WTC11 (cell line): ENCODE results near the gene DUSP9. TPM values are rescaled to one million over a fixed set of nuclear protein-coding genes. Genes with fewer than 3 reads are reported as not detected.
A peak's percentile ranks its signal among the peaks of the same experiment; 100 is the strongest.

ENCODE experiments used
- ATAC-seq: fragments of 200-7000 bp; cut with Tn5 transposase; 2 replicates; pipeline ENCODE4 v1.10.0; 2021; ENCODE audit warnings: mild to moderate bottlenecking, moderate library complexity
- CTCF ChIA-PET: fragments of 300-600 bp; sonication (Branson Sonifier 250); formaldehyde crosslinking; loops from one replicate; lab custom pipeline; 2021; ENCODE audit warnings: antibody characterized with exemption; lab: Charles Lee
- POLR2A ChIA-PET: fragments of 350-600 bp; sonication (Branson Sonifier 250); formaldehyde crosslinking; loops from one replicate; lab custom pipeline; 2021; ENCODE audit warnings: antibody characterized with exemption; lab: Charles Lee
- DNase-seq: peaks from one replicate; pipeline ENCODE4 v3.0.0; 2021; ENCODE audit warnings: low spot score
- H3K27ac Mint-ChIP-seq: 2 replicates; pipeline ENCODE4 v1.8.0; 2021; ENCODE audit warnings: mixed read lengths
- H3K27me3 Mint-ChIP-seq: 2 replicates; pipeline ENCODE4 v1.8.0; 2021; ENCODE audit warnings: low read depth, mild to moderate bottlenecking, moderate library complexity, mixed read lengths
- H3K36me3 Mint-ChIP-seq: 2 replicates; pipeline ENCODE4 v1.8.0; 2021; ENCODE audit warnings: mixed read lengths
- H3K4me1 Mint-ChIP-seq: 2 replicates; pipeline ENCODE4 v1.8.0; 2022; ENCODE audit warnings: mixed read lengths
- H3K4me3 Mint-ChIP-seq: 2 replicates; pipeline ENCODE4 v1.8.0; 2021; ENCODE audit warnings: mild to moderate bottlenecking, moderate library complexity, mixed read lengths
- H3K9me3 Mint-ChIP-seq: 2 replicates; pipeline ENCODE4 v1.8.0; 2021; ENCODE audit warnings: mixed read lengths
- AR ChIP-seq: fragments of 250-450 bp; sonication (Bioruptor Pico); IDR thresholded peaks from 2 replicates; pipeline ENCODE4 v1.9.0; 2021; ENCODE audit warnings: mild to moderate bottlenecking
- CTCF ChIP-seq: fragments of 200-600 bp; IDR thresholded peaks from 2 replicates; pipeline ENCODE4 v1.8.0; 2022; ENCODE audit warnings: antibody characterized with exemption
- E2F1 ChIP-seq: sonication (generic); formaldehyde crosslinking; IDR thresholded peaks from 2 replicates; pipeline ENCODE4 v1.8.0; 2022; ENCODE audit warnings: mild to moderate bottlenecking, missing genetic modification reagents
- FOXK1 ChIP-seq: sonication (generic); formaldehyde crosslinking; IDR thresholded peaks from 2 replicates; pipeline ENCODE4 v1.8.0; 2022; ENCODE audit warnings: mild to moderate bottlenecking, moderate library complexity, missing genetic modification reagents
- JUN ChIP-seq: sonication (generic); formaldehyde crosslinking; IDR thresholded peaks from 2 replicates; pipeline ENCODE4 v1.8.0; 2023; ENCODE audit warnings: mild to moderate bottlenecking, missing genetic modification reagents
- MYBL2 ChIP-seq: sonication (generic); formaldehyde crosslinking; IDR thresholded peaks from 2 replicates; pipeline ENCODE4 v1.8.1; 2023; ENCODE audit warnings: mild to moderate bottlenecking, moderate library complexity, missing genetic modification reagents
- NR3C1 ChIP-seq: sonication (generic); formaldehyde crosslinking; conservative IDR thresholded peaks from 2 replicates; pipeline ENCODE4 v1.8.1; 2023; ENCODE audit warnings: low read depth, mild to moderate bottlenecking, missing genetic modification reagents
- SMAD3 ChIP-seq: sonication (generic); formaldehyde crosslinking; IDR thresholded peaks from 2 replicates; pipeline ENCODE4 v1.8.0; 2022; ENCODE audit warnings: missing genetic modification reagents, mild to moderate bottlenecking, borderline replicate concordance
- USF1 ChIP-seq: sonication (generic); formaldehyde crosslinking; IDR thresholded peaks from 2 replicates; pipeline ENCODE4 v1.8.0; 2022; ENCODE audit warnings: mild to moderate bottlenecking, missing genetic modification reagents
- USF2 ChIP-seq: sonication (generic); formaldehyde crosslinking; IDR thresholded peaks from 2 replicates; pipeline ENCODE4 v1.8.1; 2023; ENCODE audit warnings: mild to moderate bottlenecking, missing genetic modification reagents, moderate library complexity
- ZMAT4 ChIP-seq: fragments of 250-450 bp; sonication (Bioruptor Pico); IDR thresholded peaks from 2 replicates; pipeline ENCODE4 v1.9.0; 2021; ENCODE audit warnings: mild to moderate bottlenecking
- ZNF138 ChIP-seq: sonication (generic); formaldehyde crosslinking; conservative IDR thresholded peaks from 2 replicates; pipeline ENCODE4 v1.8.1; 2022; ENCODE audit warnings: mild to moderate bottlenecking, moderate library complexity, missing genetic modification reagents
- ZNF263 ChIP-seq: sonication (generic); formaldehyde crosslinking; IDR thresholded peaks from 2 replicates; pipeline ENCODE4 v1.8.1; 2022; ENCODE audit warnings: low read depth, mild to moderate bottlenecking, moderate library complexity, missing genetic modification reagents
- ZNF317 ChIP-seq: sonication (generic); formaldehyde crosslinking; IDR thresholded peaks from 2 replicates; pipeline ENCODE4 v1.8.1; 2023; ENCODE audit warnings: low read depth, mild to moderate bottlenecking, moderate library complexity, missing genetic modification reagents, borderline replicate concordance
- ZNF532 ChIP-seq: fragments of 250-450 bp; sonication (Bioruptor Pico); IDR thresholded peaks from 2 replicates; pipeline ENCODE4 v1.9.0; 2021; ENCODE audit warnings: mild to moderate bottlenecking, borderline replicate concordance
- ZSCAN18 ChIP-seq: fragments of 250-450 bp; sonication (Bioruptor Pico); IDR thresholded peaks from 2 replicates; pipeline ENCODE4 v2.1.2; 2022; ENCODE audit warnings: mild to moderate bottlenecking, moderate library complexity
- total RNA-seq: library from RNA; stranded (reverse); gene quantifications from 3 replicates; pipeline ENCODE4 v1.2.3, GENCODE V29; 2021

Gene DUSP9
- total RNA-seq, 1 experiment from 2014 or later, result 2.5 TPM

- TF ChIP-seq NR3C1 (CRISPR knock-in tag), result no peak
- no peak for TF ChIP-seq USF2
- no peak for TF ChIP-seq ZNF317 (CRISPR knock-in tag)
- TF ChIP-seq ZNF138 (CRISPR knock-in tag), result no peak
- peak; percentile 30 for TF ChIP-seq CTCF
- no peak for TF ChIP-seq ZMAT4 (CRISPR knock-in tag)
- TF ChIP-seq JUN, result no peak
- TF ChIP-seq, all 79 proteins: peak for 2
These were observed 15.3 kb downstream of the DUSP9 start (continued) for GRCh38 chrX:153662266-153662665.

GRCh38 chrX:153665726-153666306, 18.8 kb downstream of the DUSP9 start:
- no peaks in the 10 kb centered on the region; the same call in 1 of the 2 replicates for H3K4me1 Mint-ChIP-seq
- H3K9me3 Mint-ChIP-seq, result no peaks in the 10 kb centered on the region
- ChIA-PET POLR2A (no interaction called here), CTCF (interaction anchor here (0.6 to 6.3 kb wide), 5 partner anchors 18 to 312 kb away, joined by 3 to 153 read pairs (median 5); partner anchors contain the start of gene DUSP9)
- DNase-seq, result no peak
- H3K4me3 Mint-ChIP-seq, result no peak overlapping the region
- TF ChIP-seq ZNF532 (CRISPR knock-in tag) (no peak), ZNF138 (CRISPR knock-in tag) (no peak), AR (no peak), E2F1 (CRISPR knock-in tag) (no peak), ZSCAN18 (no peak), MYBL2 (CRISPR knock-in tag) (no peak), SMAD3 (no peak), FOXK1 (no peak), USF1 (no peak), ZNF263 (CRISPR knock-in tag) (no peak)
- H3K27ac Mint-ChIP-seq, result no peak overlapping the region
- ATAC-seq, result no peak
- H3K36me3 Mint-ChIP-seq, result no peaks in the 10 kb centered on the region
- peaks cover 42% of the 10 kb centered on the region for H3K27me3 Mint-ChIP-seq
